ENCODE measurements around the gene C2CD3. TPM values are rescaled to one million over a fixed set of nuclear protein-coding genes. Genes with fewer than 3 reads are reported as not detected.
A peak's percentile ranks its signal among the peaks of the same experiment; 100 is the strongest.

C2CD3 gene
- total and polyA plus RNA-seq, 9 of the 15 experiments (the other 6 are each of a cell fraction or from before 2014, with no cell fraction given) = 4.4 to 20.2 (median 15.4) TPM

DNA sequence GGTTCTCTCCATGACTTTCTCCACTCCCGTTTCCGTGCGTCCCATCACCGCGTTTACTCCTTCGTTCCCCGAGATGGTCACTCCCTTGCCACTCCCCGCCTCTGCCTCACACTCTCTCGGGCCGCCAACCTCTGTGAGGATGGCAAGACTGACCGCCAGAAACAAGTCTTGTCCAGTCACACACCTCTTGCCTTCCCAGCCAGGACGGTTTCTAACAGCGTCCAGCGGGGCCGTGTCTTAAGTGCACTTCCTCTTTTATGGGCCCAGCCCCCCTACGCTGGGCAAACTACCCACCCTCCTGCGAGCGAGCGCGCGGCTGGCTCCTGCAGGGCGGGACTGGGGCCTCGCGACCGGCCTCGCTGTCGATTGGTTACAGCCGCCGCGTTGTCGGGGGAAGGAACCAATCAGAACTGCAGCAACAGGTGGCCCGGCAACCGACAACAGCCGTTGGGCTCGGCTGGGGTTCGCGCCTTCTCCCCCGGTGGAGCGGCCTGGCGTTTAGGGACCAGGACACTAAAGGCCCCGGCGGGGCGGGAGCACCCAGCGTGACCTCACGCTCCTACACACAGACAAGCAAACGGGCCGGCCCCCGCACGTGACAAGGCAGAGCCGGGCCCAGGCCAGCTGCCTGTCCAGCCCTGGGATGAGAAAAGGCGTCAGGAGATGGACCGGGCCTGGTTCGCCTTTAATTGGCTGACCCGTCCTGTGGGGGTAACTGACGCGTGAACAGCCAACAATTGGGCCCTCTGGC lies 187.6 kb downstream of the C2CD3 start (continued):
- TF ChIP-seq GABPB2 (CRISPR knock-in tag; conservative IDR thresholded peaks at IDR 0.05) = 0 out of 2 replicates have a peak, but pooled peaks have one; percentile 39
- no peak for TF ChIP-seq SAP30 (IDR thresholded peaks at IDR 0.05; ENCODE audit: borderline replicate concordance, insufficient read depth, low read depth, low read length, poor library complexity, severe bottlenecking)
- peak; percentile 86; the same call in 1 of the 2 replicates for TF ChIP-seq RB1 (IDR thresholded peaks at IDR 0.05; ENCODE audit: low read depth)
- TF ChIP-seq, protein P1, sequence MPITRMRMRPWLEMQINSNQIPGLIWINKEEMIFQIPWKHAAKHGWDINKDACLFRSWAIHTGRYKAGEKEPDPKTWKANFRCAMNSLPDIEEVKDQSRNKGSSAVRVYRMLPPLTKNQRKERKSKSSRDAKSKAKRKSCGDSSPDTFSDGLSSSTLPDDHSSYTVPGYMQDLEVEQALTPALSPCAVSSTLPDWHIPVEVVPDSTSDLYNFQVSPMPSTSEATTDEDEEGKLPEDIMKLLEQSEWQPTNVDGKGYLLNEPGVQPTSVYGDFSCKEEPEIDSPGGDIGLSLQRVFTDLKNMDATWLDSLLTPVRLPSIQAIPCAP (CRISPR knock-in tag; IDR thresholded peaks at IDR 0.05; ENCODE audit: borderline replicate concordance) = no peak
- no peak for TF ChIP-seq NCOA2 (IDR thresholded peaks at IDR 0.05; ENCODE audit: partially characterized antibody in 2 of 2)
- no peak; the same call in none of the 2 replicates for TF ChIP-seq TSHZ1 (CRISPR knock-in tag; IDR thresholded peaks at IDR 0.05)
- TF ChIP-seq CBFB (CRISPR knock-in tag; IDR thresholded peaks at IDR 0.05) = 0 out of 2 replicates have a peak, but pooled peaks have one; percentile 12
- no peak for TF ChIP-seq MEIS2 (IDR thresholded peaks at IDR 0.05; ENCODE audit: partially characterized antibody)
- peak; percentile 94 for TF ChIP-seq ZNF766 (CRISPR knock-in tag; conservative IDR thresholded peaks at IDR 0.05)
- 0 out of 2 replicates have a peak, but pooled peaks have one; percentile 9 for TF ChIP-seq ZNF707 (CRISPR knock-in tag; conservative IDR thresholded peaks at IDR 0.05)
- TF ChIP-seq ZBTB40 (IDR thresholded peaks at IDR 0.05) = no peak; the same call in 1 of the 2 replicates
- no peak for TF ChIP-seq ZBTB40 (CRISPR knock-in tag; IDR thresholded peaks at IDR 0.05)
- no peak for TF ChIP-seq DDX20 (tag; IDR thresholded peaks at IDR 0.05; ENCODE audit: low read depth)
